Keratinocyte (primary cell): ENCODE results near the gene DPH6. TPM values are rescaled to one million over a fixed set of nuclear protein-coding genes. Genes with fewer than 3 reads are reported as not detected.

Experiments used
- DNase-seq: peaks from one replicate; pipeline ENCODE4 v3.0.0-alpha.2; 2011; ENCODE audit warnings: low read depth, missing footprints, low spot score
- FAIRE-seq: peaks from 2 replicates; lab custom pipeline; 2011; peaks lifted over from hg19 to GRCh38; lab: Jason Lieb, UNC
- H2AFZ ChIP-seq: 2 replicates; pipeline ENCODE4 v1.6.0; 2012; ENCODE audit warnings: low read length, control low read depth, inconsistent platforms; ENCODE audit not compliant: control insufficient read depth
- H3K27ac ChIP-seq: 2 replicates; pipeline ENCODE4 v1.5.1; 2011; ENCODE audit warnings: low read length; ENCODE audit not compliant: control insufficient read depth, insufficient read depth
- H3K27me3 ChIP-seq: 3 replicates; pipeline ENCODE4 v1.6.0; 2011; ENCODE audit warnings: low read length; ENCODE audit not compliant: control insufficient read depth, insufficient read depth; ENCODE audit errors: extremely low read depth
- H3K36me3 ChIP-seq, 2 experiments: 2 replicates in 1 of 2; 3 replicates in 1 of 2; pipeline ENCODE4 v1.5.1; 2011; ENCODE audit warnings: low read length in 2 of 2, mild to moderate bottlenecking in 1 of 2; ENCODE audit not compliant: control insufficient read depth in 2 of 2, insufficient read depth in 2 of 2; ENCODE audit errors: extremely low read depth in 1 of 2
- H3K4me1 ChIP-seq: 3 replicates; pipeline ENCODE4 v1.5.1; 2011; ENCODE audit warnings: low read length; ENCODE audit not compliant: control insufficient read depth, insufficient read depth; ENCODE audit errors: extremely low read depth
- H3K4me2 ChIP-seq: 3 replicates; pipeline ENCODE4 v1.6.0; 2011; ENCODE audit warnings: low read depth, low read length; ENCODE audit not compliant: control insufficient read depth, insufficient read depth; ENCODE audit errors: extremely low read depth
- H3K4me3 ChIP-seq, 3 experiments: fragments of 200-600 bp in 1 of 3; sonication (generic) in 1 of 3; 2 replicates in 2 of 3; 3 replicates in 1 of 3; pipeline ENCODE4 v1.5.1; 2011 to 2016; ENCODE audit warnings: low read length in 3 of 3, mild to moderate bottlenecking in 3 of 3, control low read depth in 2 of 3, inconsistent platforms in 1 of 3, low read depth in 1 of 3, mixed read lengths in 1 of 3, mixed run types in 1 of 3, moderate library complexity in 1 of 3; ENCODE audit not compliant: control insufficient read depth in 2 of 3, insufficient read depth in 2 of 3; ENCODE audit errors: extremely low read depth in 1 of 3
- H3K79me2 ChIP-seq: 2 replicates; pipeline ENCODE4 v1.6.0; 2012; ENCODE audit warnings: low read length; ENCODE audit not compliant: control insufficient read depth, insufficient read depth
- H3K9ac ChIP-seq: 3 replicates; pipeline ENCODE4 v1.6.0; 2011; ENCODE audit warnings: low read length; ENCODE audit not compliant: control insufficient read depth, insufficient read depth; ENCODE audit errors: extremely low read depth
- H3K9me1 ChIP-seq: 3 replicates; pipeline ENCODE4 v1.6.0; 2011; ENCODE audit warnings: low read length; ENCODE audit not compliant: control insufficient read depth, insufficient read depth; ENCODE audit errors: extremely low read depth
- H3K9me3 ChIP-seq: 2 replicates; pipeline ENCODE4 v1.5.1; 2012; ENCODE audit warnings: low read depth, low read length; ENCODE audit not compliant: control insufficient read depth
- H4K20me1 ChIP-seq: 3 replicates; pipeline ENCODE4 v1.6.0; 2011; ENCODE audit warnings: low read length; ENCODE audit not compliant: control insufficient read depth, insufficient read depth; ENCODE audit errors: extremely low read depth
- CTCF ChIP-seq, 3 experiments: IDR thresholded peaks in 1 of 3; conservative IDR thresholded peaks in 1 of 3; optimal IDR thresholded peaks in 1 of 3; 2 replicates in 2 of 3; 3 replicates in 1 of 3; pipeline versions ENCODE3 to v1.5.1; 2011; ENCODE audit warnings: low read length in 3 of 3, mild to moderate bottlenecking in 3 of 3, moderate library complexity in 2 of 3, control low read depth in 1 of 3, inconsistent platforms in 1 of 3; ENCODE audit not compliant: insufficient read depth in 2 of 3; ENCODE audit errors: extremely low read depth in 1 of 3
- EZH2 ChIP-seq: IDR thresholded peaks from one replicate; pipeline ENCODE4 v1.6.1; 2012; ENCODE audit warnings: inconsistent platforms, mild to moderate bottlenecking, low read length, moderate library complexity
- dilution Hi-C: fragments of 300-500 bp; cut with MboI; formaldehyde crosslinking; loops from one replicate; pipeline ENCODE4 v1.7.0; 2020; ENCODE audit warnings: low sequenced_read_pairs; ENCODE audit not compliant: extremely low pct_ligation_motif_present
- polyA plus RNA-seq, 5 experiments: library from polyadenylated mRNA; depleted of rRNA in 3 of 5; stranded (reverse) in 3 of 5; stranded (forward) in 1 of 5; unstranded in 1 of 5; fragments of >200 nt; gene quantifications; 1 replicate in 1 of 5; 2 replicates in 3 of 5; 3 replicates in 1 of 5; pipeline versions ENCODE4 v1.2.1 to v1.2.3, GENCODE V29; 2011 to 2012; ENCODE audit warnings: missing spikeins in 2 of 5, low read depth in 1 of 5, low replicate concordance in 1 of 5

Gene DPH6
- polyA plus RNA-seq, 1 donor (not counting 4 experiments of a cell fraction or from before 2014, with no cell fraction given) = 13.6 TPM

- dilution Hi-C loops = no loop called here
- H3K9ac ChIP-seq = no peak overlapping the region
- no peak overlapping the region for H3K4me3 ChIP-seq
- H3K79me2 ChIP-seq = no peaks in the 10 kb centered on the region
- H2AFZ ChIP-seq = no peak overlapping the region
- no peaks in the 10 kb centered on the region for H3K9me3 ChIP-seq
- no peak for FAIRE-seq
- TF ChIP-seq CTCF (optimal IDR thresholded peaks at IDR 0.05 in 1 of 3, IDR thresholded peaks at IDR 0.05 in 1 of 3, conservative IDR thresholded peaks at IDR 0.05 in 1 of 3; ENCODE audit: extremely low read depth in 1 of 3, insufficient read depth in 2 of 3, low read length in 3 of 3) (no peak), EZH2 (no peak)
- no peak for DNase-seq
- H3K27ac ChIP-seq = no peak overlapping the region
- no peaks in the 10 kb centered on the region for H3K9me1 ChIP-seq
- no peaks in the 10 kb centered on the region for H3K36me3 ChIP-seq
- no peak overlapping the region for H3K4me2 ChIP-seq
- no peaks in the 10 kb centered on the region for H3K27me3 ChIP-seq
- peaks cover 5% of the 10 kb centered on the region for H3K4me1 ChIP-seq
- H4K20me1 ChIP-seq = no peaks in the 10 kb centered on the region
Observed at GRCh38 chr15:35514759-35515158, 31.2 kb downstream of the DPH6 start.

GRCh38 chr15:35507932-35508638 lies 37.9 kb downstream of the DPH6 start:
- Histone ChIP-seq H3K9me1 (no peaks in the 10 kb centered on the region), H3K27me3 (no peaks in the 10 kb centered on the region), H3K27ac (peak overlapping the region; percentile 33), H3K79me2 (no peaks in the 10 kb centered on the region), H3K4me3 (peak overlapping the region in 2 of 3 experiments; percentile 37 to 60), H3K9me3 (no peaks in the 10 kb centered on the region), H3K36me3 (no peaks in the 10 kb centered on the region), H2AFZ (peak overlapping the region; percentile 81), H4K20me1 (no peaks in the 10 kb centered on the region), H3K9ac (peak overlapping the region; percentile 3), H3K4me2 (peak overlapping the region; percentile 72), H3K4me1 (peaks cover 11% of the 10 kb centered on the region)
- FAIRE-seq (peak; percentile 23), DNase-seq (no peak)
- dilution Hi-C loops = no loop called here
- TF ChIP-seq EZH2 (no peak), CTCF (optimal IDR thresholded peaks at IDR 0.05 in 1 of 3, IDR thresholded peaks at IDR 0.05 in 1 of 3, conservative IDR thresholded peaks at IDR 0.05 in 1 of 3; ENCODE audit: extremely low read depth in 1 of 3, insufficient read depth in 2 of 3, low read length in 3 of 3) (no peak)
